GM19328 (cell line): ENCODE results near the gene ZNF212.
A peak's percentile ranks its signal among the peaks of the same experiment; 100 is the strongest.
"Not testable (repeated sequence)": the region's sequence is repeated elsewhere in the genome, so short reads cannot be mapped to it uniquely, and the experiment has no call there.

Experiments used
- ATAC-seq: cut with Tn5 transposase; IDR thresholded peaks from one replicate; pipeline ENCODE4 v1.9.1; 2021; ENCODE audit warnings: mild to moderate bottlenecking, moderate library complexity; ENCODE audit not compliant: unreplicated experiment

Gene ZNF212

GRCh38 chr7:149251518-149251917 lies 12.1 kb downstream of the ZNF212 start:
- not testable (repeated sequence) for ATAC-seq

- no peak for ATAC-seq
These were observed 12.9 kb downstream of the ZNF212 start for GRCh38 chr7:149252378-149252777.

- no peak for ATAC-seq
These were observed 14.2 kb downstream of the ZNF212 start for GRCh38 chr7:149253665-149254064.

GRCh38 chr7:149254181-149254858 lies 14.9 kb downstream of the ZNF212 start:
- ATAC-seq, result no peak

GRCh38 chr7:149255174-149255573 lies 15.7 kb downstream of the ZNF212 start:
- ATAC-seq, result no peak

GRCh38 chr7:149256568-149256967 lies 17.1 kb downstream of the ZNF212 start:
- no peak for ATAC-seq

DNA sequence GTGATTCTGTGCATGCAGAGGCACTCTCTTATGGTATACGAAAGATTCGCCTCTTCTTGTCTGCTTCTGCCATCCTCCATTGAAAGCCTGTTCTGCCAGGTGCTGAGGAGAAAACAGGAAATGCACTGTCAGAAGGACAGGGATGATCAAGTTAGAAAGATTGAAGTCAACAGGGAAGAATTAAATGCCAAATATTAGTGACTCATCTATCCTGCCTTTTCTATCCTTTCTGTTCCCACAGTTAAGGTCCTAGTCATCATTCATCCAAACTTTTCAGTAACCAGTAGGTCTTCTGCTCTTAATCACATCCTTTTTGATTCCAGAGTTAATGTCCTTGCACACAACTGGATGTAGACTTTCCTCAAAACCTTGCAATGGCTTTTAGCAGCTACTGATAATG lies 17.7 kb downstream of the ZNF212 start:
- ATAC-seq, result no peak

DNA sequence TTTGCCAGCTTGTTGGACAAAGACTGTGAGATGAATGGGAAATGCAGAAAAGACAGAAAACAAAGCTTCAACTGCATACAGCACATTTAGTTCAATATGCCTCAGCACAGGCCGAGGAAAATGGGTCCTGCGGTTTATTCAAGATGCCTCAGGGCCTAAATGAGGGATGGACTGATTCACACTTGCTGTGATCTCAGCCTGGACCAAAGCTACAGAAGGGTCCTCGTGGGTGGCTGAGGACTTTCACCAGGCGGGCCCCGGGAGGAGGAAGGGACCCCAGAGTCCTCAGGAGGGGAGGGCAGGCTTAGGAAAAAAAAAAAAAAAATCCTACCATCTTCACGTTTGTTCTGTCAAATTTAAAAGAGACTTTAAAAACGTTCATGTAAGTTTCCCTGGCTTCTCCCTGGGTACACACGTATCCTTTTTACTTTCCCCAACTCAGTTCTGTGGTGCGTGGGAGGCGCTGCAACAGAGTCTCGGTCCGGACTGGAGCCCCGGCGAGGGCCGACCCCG lies 21.9 kb downstream of the ZNF212 start:
- no peak for ATAC-seq

DNA sequence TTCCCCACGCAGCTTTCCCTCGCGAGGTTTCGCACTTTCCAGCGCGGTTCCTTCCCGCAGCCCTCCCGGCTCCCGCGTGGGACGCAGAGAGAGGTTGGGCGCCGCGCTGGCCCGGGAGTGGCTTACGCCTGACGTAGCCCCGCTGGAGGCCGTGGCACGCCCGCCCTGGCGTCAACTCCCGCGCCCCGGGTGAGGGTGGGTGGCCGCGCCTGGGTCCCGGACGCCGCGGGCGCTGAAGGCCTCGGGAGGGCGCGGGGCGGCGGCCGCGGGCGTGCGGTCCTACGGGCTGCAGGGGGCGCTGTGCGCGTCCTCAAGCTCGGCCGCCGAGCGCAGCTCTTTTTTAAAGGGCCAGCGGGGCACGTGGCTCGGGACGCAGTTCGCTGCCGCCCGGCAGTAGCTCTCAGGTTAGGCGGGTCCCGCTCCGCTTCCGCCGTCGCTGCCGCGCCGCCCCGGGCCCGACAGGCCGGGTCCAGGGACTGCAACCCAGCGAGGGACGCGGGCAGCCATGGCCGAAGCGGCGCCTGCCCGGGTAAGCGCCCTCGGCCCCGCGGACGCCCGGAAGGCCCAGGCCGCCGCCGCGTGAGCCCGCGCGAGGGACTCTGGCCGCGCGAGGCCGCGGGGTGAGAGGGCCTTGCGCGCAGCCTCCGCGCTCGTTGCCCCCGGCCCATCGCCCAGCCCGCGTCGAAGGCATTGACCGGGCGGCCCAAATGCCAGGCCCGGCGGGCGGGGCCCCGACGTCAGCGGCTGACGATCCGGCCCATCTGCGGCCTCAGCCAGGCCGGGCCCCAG lies 22.6 kb downstream of the ZNF212 start, which contains the start of gene ZNF783:
Gene ZNF783, plus strand, starts transcription at position 368 of the 789 bp plus-strand sequence. Its CDS starts 138 bp downstream, at position 506.
- ATAC-seq, result peak; percentile 83

GRCh38 chr7:149266451-149266850 lies 27.0 kb downstream of the ZNF212 start:
- ATAC-seq, result no peak

- ATAC-seq, result no peak
These were observed 28.3 kb downstream of the ZNF212 start for GRCh38 chr7:149267733-149268132.

GRCh38 chr7:149274424-149274823 lies 35.0 kb downstream of the ZNF212 start:
- ATAC-seq, result not testable (repeated sequence)

- ATAC-seq, result no peak
These were observed 38.4 kb downstream of the ZNF212 start for GRCh38 chr7:149277871-149278270.

- no peak for ATAC-seq
These were observed 38.9 kb downstream of the ZNF212 start for GRCh38 chr7:149278396-149278795.

- ATAC-seq, result no peak
These were observed 39.8 kb downstream of the ZNF212 start for GRCh38 chr7:149279111-149279743.

GRCh38 chr7:149280151-149280550 lies 40.7 kb downstream of the ZNF212 start:
- no peak for ATAC-seq

DNA sequence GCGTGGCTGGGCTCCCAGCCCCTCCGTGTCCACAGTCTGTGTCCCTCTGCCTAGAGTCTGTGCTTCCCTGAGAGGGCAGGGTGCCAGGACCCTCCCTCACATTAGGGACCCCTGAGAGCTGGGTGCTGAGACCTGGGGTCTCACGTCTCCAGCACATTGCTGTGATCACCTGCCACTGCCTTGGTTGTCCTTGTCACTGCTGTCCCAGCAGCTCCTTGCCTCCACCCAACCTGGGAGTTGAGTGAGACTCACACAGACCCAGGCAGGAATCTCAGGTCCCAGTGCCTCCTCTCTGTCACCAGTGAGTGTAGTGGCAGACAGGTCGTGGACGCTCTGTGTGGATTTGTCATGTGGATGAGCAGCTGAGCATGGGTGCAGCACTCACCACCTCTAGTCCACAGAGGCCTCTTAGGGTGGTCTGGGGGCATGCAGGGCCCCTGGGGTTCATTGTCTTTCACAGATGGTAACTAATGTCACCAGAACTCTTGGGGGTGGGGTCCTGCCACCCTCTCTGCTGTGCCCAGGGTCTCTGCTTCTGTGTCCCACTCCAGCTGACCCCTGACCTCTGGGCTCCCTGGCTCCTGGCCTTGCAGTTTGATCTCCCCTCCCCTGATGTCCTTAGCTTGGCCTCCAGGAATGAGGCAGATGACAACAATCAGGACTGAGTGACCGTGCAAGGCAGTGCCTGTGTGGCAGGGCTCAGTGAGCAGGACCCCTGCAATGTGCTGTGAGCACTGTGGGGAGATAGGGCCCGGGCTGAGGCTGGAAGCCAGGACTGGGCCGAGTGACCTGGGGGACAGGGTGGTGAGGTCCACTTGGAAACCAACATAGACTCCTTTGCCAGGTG lies 41.4 kb downstream of the ZNF212 start:
- ATAC-seq, result no peak

- ATAC-seq, result no peak
These were observed 42.3 kb downstream of the ZNF212 start for GRCh38 chr7:149281508-149282330.

DNA sequence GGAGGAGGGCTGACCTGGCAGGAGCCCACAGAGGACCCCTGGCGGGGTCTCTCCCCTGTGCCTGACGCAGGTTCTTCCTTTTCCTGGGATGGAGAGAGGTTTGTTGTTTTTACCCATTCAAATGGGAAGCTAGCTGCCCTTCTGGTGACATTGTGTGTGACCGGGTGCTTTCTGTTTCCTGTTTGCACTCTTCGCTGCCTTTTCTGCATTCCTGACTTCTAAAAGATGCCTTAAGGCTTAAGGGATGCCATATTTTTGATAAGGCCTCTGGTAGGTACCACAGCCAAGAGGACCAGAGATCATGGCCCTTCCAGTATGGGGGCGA lies 42.8 kb downstream of the ZNF212 start:
- no peak for ATAC-seq

DNA sequence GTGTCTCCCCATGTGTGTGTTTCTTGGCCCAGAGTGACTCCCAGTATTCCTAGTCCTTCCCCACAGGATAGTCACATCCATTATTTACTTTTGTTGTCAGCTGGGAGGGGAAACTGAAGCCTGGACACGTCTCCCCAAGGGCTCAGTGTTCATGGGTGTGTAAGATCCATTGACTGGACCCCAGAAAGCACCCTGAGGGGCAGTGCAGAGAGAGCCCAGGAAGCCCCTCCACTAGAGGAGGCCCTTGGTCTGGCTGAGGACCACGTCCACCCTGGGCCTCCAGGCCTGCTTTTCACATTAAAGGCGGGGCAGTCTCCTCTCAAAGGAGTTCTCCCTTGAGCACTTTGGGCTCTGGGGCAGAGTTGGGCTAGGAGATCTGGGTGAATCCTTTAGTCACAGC lies 43.9 kb downstream of the ZNF212 start:
- no peak for ATAC-seq
